ENCODE measurements around the gene JAZF1.

Gene JAZF1

DNA sequence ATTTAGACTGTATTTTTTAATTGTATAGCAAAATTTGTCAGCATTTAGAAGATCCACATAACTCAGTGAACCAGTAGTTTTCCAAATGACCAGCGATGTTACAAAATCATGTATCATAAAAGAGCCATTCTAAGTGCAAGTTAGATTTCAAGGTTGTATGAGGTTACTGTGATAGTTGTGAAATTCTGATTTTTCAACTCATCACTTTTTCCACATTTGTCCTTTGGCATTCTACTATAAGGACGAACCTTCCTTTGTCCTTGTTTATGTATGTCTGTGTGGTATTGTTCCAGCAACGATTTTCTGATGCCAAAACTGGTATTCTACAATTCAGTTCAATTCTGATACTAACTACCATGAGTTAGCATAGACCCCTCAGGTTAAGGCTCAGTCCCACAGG, 376.5 kb downstream of the JAZF1 start:
- H3K4me3 ChIP-seq (ENCODE audit: low read depth, low read length): no peak overlapping the region
- TF ChIP-seq, protein P1, sequence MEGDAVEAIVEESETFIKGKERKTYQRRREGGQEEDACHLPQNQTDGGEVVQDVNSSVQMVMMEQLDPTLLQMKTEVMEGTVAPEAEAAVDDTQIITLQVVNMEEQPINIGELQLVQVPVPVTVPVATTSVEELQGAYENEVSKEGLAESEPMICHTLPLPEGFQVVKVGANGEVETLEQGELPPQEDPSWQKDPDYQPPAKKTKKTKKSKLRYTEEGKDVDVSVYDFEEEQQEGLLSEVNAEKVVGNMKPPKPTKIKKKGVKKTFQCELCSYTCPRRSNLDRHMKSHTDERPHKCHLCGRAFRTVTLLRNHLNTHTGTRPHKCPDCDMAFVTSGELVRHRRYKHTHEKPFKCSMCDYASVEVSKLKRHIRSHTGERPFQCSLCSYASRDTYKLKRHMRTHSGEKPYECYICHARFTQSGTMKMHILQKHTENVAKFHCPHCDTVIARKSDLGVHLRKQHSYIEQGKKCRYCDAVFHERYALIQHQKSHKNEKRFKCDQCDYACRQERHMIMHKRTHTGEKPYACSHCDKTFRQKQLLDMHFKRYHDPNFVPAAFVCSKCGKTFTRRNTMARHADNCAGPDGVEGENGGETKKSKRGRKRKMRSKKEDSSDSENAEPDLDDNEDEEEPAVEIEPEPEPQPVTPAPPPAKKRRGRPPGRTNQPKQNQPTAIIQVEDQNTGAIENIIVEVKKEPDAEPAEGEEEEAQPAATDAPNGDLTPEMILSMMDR (IDR thresholded peaks at IDR 0.05; ENCODE audit: borderline replicate concordance, insufficient read depth, low read depth, low read length): no peak

DNA sequence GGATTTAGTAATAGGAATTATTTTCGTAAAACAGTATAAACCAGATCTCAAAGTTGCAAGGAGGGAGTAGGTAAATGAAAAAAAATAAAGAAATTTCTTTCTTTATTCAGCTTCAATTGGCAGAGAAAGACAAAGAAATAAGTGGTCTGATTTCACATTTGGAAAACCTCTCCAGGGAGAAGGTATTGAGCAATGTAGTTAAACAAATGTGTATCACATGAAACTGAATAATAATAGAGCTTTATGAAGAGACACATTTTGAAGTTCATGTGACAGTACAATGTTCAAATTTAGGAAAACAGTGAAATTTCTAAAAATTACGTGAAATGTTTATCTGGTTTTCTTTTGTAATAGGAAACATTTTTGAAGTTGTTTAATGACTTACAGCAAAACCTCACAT, 377.6 kb downstream of the JAZF1 start:
- no peak overlapping the region for H3K4me3 ChIP-seq (ENCODE audit: low read depth, low read length)
- TF ChIP-seq, protein P1 (IDR thresholded peaks at IDR 0.05; ENCODE audit: borderline replicate concordance, insufficient read depth, low read depth, low read length): no peak

DNA sequence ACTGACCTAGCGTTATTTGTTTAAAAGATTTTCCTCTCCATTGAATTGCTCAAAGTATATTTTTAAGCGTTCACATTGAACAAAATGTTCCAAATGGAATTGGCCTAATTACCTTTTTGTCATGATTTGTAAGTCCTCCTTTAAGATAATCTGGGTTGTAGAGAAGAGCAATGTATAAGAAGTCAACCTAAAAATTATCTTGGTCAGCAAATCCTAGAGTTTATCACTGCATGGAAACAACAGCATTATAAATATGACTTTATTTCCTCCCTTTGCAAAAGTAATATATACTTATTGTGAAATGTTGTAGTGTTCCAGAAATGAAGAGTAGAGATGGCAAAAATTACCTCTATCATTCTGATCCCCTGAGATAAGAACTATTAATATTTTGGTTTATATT, 381.4 kb downstream of the JAZF1 start:
- no peak overlapping the region for H3K4me3 ChIP-seq (ENCODE audit: low read depth, low read length)
- TF ChIP-seq, protein P1 (IDR thresholded peaks at IDR 0.05; ENCODE audit: borderline replicate concordance, insufficient read depth, low read depth, low read length): no peak

DNA sequence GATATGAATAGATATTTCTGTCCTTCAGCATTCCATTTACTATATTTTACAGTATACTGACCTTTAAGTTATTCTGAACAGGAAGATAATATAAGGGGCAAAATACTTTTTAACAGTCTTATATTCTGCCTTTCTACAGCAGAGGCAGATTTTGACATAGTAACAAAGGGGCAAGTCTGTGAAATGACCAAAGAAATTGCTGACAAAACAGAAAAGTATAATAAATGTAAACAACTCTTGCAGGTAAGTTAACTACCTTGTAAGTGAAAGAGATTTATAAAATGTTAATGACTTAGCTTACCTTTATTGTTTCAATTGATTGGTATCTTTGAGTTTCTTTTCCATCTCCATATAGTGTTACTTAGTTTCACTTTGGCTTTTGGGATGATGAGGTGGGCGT, 384.6 kb downstream of the JAZF1 start:
- TF ChIP-seq, protein P1 (IDR thresholded peaks at IDR 0.05; ENCODE audit: borderline replicate concordance, insufficient read depth, low read depth, low read length): no peak
- no peak overlapping the region for H3K4me3 ChIP-seq (ENCODE audit: low read depth, low read length)

DNA sequence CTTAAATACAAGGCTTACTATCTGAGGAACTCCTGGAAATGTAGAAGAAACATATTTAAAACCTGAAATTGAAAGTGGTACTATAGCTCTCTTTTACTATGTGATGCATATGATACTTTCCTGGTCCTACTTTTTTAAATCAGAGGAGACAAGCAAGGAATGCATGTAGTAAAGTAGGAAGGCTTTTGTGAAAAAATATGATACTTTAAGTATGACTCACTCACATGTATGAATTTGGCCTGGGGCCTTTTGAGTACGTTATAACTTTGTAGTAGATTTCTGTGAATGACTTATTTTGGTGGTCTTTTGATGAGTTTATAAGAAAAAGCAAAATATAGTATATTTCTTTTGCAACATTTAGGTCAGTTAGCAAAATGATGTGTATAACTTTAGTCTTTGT, 386.8 kb downstream of the JAZF1 start:
- TF ChIP-seq, protein P1 (IDR thresholded peaks at IDR 0.05; ENCODE audit: borderline replicate concordance, insufficient read depth, low read depth, low read length): no peak
- H3K4me3 ChIP-seq (ENCODE audit: low read depth, low read length): no peak overlapping the region

DNA sequence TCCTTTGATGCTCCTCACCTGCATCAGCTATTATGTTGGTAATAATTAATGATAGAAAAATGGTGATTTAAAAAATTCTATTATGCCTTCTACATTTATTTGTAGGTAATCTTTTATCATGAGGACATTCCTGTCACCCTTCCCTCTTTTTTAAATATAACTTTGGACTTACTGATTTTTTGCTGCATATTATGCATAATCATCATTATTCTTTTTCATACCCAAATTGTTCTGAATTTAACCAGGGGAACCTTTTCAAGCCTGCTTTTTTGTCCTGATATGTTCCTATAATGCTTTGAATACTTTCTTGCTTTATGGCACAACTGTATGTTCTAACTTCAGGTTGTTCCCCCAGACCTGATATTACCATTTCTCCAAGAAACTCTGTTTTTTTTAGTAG, 392.2 kb downstream of the JAZF1 start:
- TF ChIP-seq, protein P1 (IDR thresholded peaks at IDR 0.05; ENCODE audit: borderline replicate concordance, insufficient read depth, low read depth, low read length): no peak
- H3K4me3 ChIP-seq (ENCODE audit: low read depth, low read length): no peak overlapping the region

DNA sequence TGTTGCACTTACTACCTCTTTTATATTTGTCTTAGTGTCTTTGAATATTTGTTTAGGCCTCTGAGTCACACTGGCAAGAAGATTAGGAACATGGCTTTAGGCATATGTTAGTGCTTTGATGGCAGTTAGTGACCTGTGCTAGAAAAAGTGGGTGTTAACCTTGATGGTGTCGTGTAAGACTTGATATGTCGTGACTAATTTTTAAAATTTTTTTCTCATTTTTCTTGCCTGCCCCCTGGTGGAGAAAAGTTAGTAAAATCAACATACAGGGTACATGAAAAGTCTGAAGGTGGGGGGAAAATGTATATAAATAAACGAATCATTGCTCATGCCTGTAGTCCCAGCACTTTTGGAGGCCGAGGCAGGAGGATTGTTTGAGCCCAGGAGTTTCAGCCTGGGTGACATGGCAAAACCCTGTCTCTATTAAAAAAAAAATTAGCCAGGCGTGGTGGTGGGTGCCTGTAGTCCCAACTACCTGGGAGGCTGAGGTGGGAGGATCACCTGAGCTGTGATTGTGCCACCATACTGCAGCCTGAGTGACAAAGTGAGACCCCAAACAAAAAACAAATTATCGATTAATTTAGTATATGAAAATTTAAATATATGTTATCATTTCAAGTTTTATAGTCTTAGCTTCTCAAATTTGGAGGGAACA, 396.1 kb downstream of the JAZF1 start:
- TF ChIP-seq, protein P1 (IDR thresholded peaks at IDR 0.05; ENCODE audit: borderline replicate concordance, insufficient read depth, low read depth, low read length): peak; percentile 29; the same call in 1 of the 2 replicates
- H3K4me3 ChIP-seq (ENCODE audit: low read depth, low read length): no peak overlapping the region
